ENCODE results near the gene PRCP.

The PRCP gene

GRCh38 chr11:82787981-82788380 lies 112.2 kb downstream of the PRCP start:
- DNase-seq (ENCODE audit: low read depth in 1 of 2, low spot score in 1 of 2): no peak

- DNase-seq (ENCODE audit: low read depth in 1 of 2, low spot score in 1 of 2): no peak
Observed at GRCh38 chr11:82786836-82787235, 113.4 kb downstream of the PRCP start.

GRCh38 chr11:82786001-82786400 lies 114.2 kb downstream of the PRCP start:
- no peak for DNase-seq (ENCODE audit: low read depth in 1 of 2, low spot score in 1 of 2)

GRCh38 chr11:82782825-82783374 lies 117.3 kb downstream of the PRCP start:
- DNase-seq (ENCODE audit: low read depth in 1 of 2, low spot score in 1 of 2): no peak

- DNase-seq (ENCODE audit: low read depth in 1 of 2, low spot score in 1 of 2): no peak
Observed at GRCh38 chr11:82778776-82779175, 121.5 kb downstream of the PRCP start.

- DNase-seq (ENCODE audit: low read depth in 1 of 2, low spot score in 1 of 2): no peak
Observed at GRCh38 chr11:82776377-82776776, 123.9 kb downstream of the PRCP start.

GRCh38 chr11:82775736-82776346 lies 124.4 kb downstream of the PRCP start:
- DNase-seq (ENCODE audit: low read depth in 1 of 2, low spot score in 1 of 2): no peak

- no peak for DNase-seq (ENCODE audit: low read depth in 1 of 2, low spot score in 1 of 2)
Observed at GRCh38 chr11:82775218-82775617, 125.0 kb downstream of the PRCP start.
